Right lobe of liver (tissue), 6 donors: ENCODE measurements around the gene METTL23. TPM values are rescaled to one million over a fixed set of nuclear protein-coding genes. Genes with fewer than 3 reads are reported as not detected.

Source experiments
- ATAC-seq, 4 donors: fragments of 200-7000 bp; cut with Tn5 transposase; one replicate each; pipeline ENCODE4 v1.9.1; 2020; ENCODE audit warnings: mild to moderate bottlenecking in 4 of 4, moderate library complexity in 4 of 4
- DNase-seq, 3 donors: peaks; one replicate each; pipeline ENCODE4 v3.0.0-alpha.2; 2020
- H3K27ac ChIP-seq, 3 donors: fragments of 200-600 bp; one replicate each; pipeline ENCODE4 v1.8.0; 2022
- H3K27me3 ChIP-seq, 2 donors: fragments of 200-600 bp; one replicate each; pipeline ENCODE4 v1.8.0; 2022
- H3K36me3 ChIP-seq, 4 donors: fragments of 200-600 bp; sonication (generic) in 1 of 4; one replicate each; pipeline versions ENCODE4 v1.5.1 to v1.8.0; 2017 to 2022; ENCODE audit warnings: control low read depth in 1 of 4
- H3K4me1 ChIP-seq, 4 donors: fragments of 200-600 bp; sonication (generic) in 1 of 4; one replicate each; pipeline versions ENCODE4 v1.5.1 to v1.8.0; 2017 to 2022; ENCODE audit warnings: control low read depth in 1 of 4
- H3K4me3 ChIP-seq, 3 donors: fragments of 200-600 bp; one replicate each; pipeline ENCODE4 v1.8.0; 2022
- H3K9me3 ChIP-seq, 4 donors: fragments of 200-600 bp; sonication (generic) in 1 of 4; one replicate each; pipeline versions ENCODE4 v1.5.1 to v1.8.0; 2017 to 2022; ENCODE audit warnings: control low read depth in 1 of 4
- POLR2A ChIP-seq: fragments of 450-650 bp; IDR thresholded peaks from one replicate; pipeline ENCODE4 v1.6.1; 2017; ENCODE audit warnings: antibody characterized with exemption, mild to moderate bottlenecking
- WGBS: methylation state at CpG from one replicate; pipeline ENCODE4 v1.1.6; 2018; ENCODE audit warnings: low coverage, low lambda C conversion rate; ENCODE audit not compliant: insufficient coverage; ENCODE audit errors: missing lambda C conversion rate; 5-methylcytosine and 5-hydroxymethylcytosine counted together
- intact Hi-C, 2 donors: fragments of 100-400 bp; cut with DNase I; formaldehyde crosslinking; loops; one replicate each; pipeline versions ENCODE4 v1.11.2 to v1.14.1; 2022
- total RNA-seq, 6 experiments: library from RNA; depleted of rRNA in 2 of 6; stranded (reverse); fragments of >200 nt in 2 of 6; fragmentation: NEBNext Ultra II Directional in 3 of 6; extraction: Animal tissue kit (Norgen Biotek cat#: 25700) in 3 of 6; gene quantifications; one replicate each; pipeline versions ENCODE4 v1.1.0 to v1.2.4, GENCODE V29; 2016 to 2023
- TF ChIP-seq, protein P1 (sequence below), 4 donors: fragments of 200-600 bp in 3 of 4; fragments of 450-650 bp in 1 of 4; IDR thresholded peaks; one replicate each; pipeline versions ENCODE4 v1.5.1 to v1.8.0; 2016 to 2022; ENCODE audit warnings: antibody characterized with exemption in 4 of 4, mild to moderate bottlenecking in 2 of 4
- donor health status: DM: no; HTN: yes; CAD: no.
- donor health status: DM: no; HTN: no; CAD: no.
- donor health status: DM: no; HTN: no; CAD: no.
- donor health status: DM: no; HTN: yes; CAD: no.
- donor health status: DM: no; HTN: yes; CAD: no.

Gene METTL23
- total RNA-seq, 6 experiments from 2014 or later, result 16.0 to 25.0 (median 18.7) TPM

DNA sequence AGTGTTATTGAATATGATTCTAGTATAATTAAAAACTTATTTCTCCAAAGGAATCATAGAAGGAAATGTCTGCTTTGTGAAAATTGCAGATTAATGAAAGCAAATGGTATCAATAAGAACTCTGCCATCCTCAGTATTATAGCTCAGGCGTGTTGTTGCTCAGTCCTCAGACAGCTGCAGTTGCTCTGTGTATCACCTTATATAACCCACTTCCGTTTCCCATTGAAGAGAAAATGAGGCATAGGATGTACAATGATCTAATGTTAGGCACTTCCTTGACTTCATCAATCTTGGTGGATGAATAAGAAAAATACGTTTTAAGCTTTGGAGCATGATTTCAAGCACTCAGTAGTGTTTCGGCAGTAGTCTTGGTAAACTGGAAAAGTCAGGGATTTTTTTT, 25.4 kb downstream of the METTL23 start:
- H3K4me3 ChIP-seq, result no peak overlapping the region
- H3K9me3 ChIP-seq, result no peaks in the 10 kb centered on the region
- no peak overlapping the region for H3K27ac ChIP-seq
- peaks cover 0 to 8% (median 2%) of the 10 kb centered on the region in 4 donors for H3K36me3 ChIP-seq
- WGBS, result 79% methylated on average over 4 of the region's 4 CpGs
- intact Hi-C loops, result no loop called here
- TF ChIP-seq, protein P1, sequence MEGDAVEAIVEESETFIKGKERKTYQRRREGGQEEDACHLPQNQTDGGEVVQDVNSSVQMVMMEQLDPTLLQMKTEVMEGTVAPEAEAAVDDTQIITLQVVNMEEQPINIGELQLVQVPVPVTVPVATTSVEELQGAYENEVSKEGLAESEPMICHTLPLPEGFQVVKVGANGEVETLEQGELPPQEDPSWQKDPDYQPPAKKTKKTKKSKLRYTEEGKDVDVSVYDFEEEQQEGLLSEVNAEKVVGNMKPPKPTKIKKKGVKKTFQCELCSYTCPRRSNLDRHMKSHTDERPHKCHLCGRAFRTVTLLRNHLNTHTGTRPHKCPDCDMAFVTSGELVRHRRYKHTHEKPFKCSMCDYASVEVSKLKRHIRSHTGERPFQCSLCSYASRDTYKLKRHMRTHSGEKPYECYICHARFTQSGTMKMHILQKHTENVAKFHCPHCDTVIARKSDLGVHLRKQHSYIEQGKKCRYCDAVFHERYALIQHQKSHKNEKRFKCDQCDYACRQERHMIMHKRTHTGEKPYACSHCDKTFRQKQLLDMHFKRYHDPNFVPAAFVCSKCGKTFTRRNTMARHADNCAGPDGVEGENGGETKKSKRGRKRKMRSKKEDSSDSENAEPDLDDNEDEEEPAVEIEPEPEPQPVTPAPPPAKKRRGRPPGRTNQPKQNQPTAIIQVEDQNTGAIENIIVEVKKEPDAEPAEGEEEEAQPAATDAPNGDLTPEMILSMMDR (IDR thresholded peaks at IDR 0.05), result no peak
- no peak for TF ChIP-seq POLR2A
- ATAC-seq (peak in 1 of 4 donors; percentile 41), DNase-seq (no peak)
- no peaks in the 10 kb centered on the region for H3K4me1 ChIP-seq
- H3K27me3 ChIP-seq, result no peaks in the 10 kb centered on the region

DNA sequence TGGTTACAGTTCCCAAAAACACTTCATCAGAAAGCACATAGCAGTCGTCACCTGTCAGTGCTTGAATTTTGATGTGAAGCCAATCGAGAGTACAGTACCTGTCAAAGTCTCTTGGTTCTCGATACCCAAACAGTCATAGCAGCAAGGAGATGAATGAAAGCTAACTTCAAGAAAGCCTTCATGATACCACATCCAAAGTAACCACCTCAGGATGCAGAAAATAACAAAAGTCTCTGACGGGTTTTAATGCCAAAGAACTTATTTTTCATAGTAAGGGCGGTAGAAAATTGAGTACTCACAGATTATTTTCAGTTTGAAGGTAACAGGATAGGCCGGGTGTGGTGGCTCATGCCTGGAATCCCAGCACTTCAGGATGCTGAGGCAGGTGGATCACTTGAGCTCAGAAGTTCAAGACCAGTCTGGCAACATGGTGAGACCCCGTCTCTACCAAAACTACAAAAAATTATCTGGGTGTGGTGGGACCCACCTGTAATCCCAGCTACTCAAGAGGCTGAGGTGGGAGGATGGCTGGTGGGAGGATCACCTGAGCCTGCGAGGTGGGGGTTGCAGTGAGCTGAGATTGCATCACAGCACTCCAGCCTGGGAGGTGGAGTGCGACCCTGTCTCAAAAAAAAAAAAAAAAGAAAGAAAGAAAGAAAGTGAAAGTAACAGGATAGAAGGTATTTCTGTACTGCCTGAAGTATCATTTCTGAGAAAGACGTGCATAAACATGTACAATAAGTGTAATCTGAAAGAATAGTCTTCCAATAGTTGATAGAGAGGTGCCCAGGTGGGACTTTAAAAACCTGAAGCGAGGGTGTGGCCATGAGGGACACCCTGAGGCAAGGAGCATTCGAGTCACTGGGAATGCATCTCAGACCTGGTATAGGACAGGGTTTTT, 26.7 kb downstream of the METTL23 start:
- no peaks in the 10 kb centered on the region for H3K9me3 ChIP-seq
- intact Hi-C loops, result no loop called here
- 80% methylated on average over 11 of the region's 12 CpGs for WGBS
- no peak for TF ChIP-seq POLR2A
- TF ChIP-seq, protein P1 (IDR thresholded peaks at IDR 0.05), result no peak
- DNase-seq, result no peak
- H3K4me1 ChIP-seq, result no peaks in the 10 kb centered on the region
- no peaks in the 10 kb centered on the region for H3K27me3 ChIP-seq
- no peak overlapping the region for H3K27ac ChIP-seq
- peaks cover 0 to 8% (median 4%) of the 10 kb centered on the region in 4 donors for H3K36me3 ChIP-seq
- H3K4me3 ChIP-seq, result no peak overlapping the region
- no peak for ATAC-seq

DNA sequence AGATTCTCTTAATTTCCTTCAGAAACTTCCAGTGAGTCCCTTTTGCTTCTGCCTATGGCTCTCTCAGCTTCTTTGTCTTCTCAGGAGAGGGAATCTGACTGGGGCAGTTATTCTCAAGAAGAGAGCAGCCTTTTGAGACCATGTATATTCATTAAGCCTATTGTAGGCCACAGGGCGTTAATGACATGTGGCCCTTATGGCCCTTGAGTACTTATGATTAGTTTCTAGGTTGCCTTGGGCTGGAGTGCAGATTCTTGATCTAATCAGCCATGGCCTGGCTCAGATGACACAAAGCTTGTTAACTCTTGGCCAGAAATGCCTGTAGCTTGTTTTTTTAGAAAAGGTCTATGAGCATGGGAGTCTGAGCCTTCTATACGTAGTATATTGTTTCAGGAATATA, 28.6 kb downstream of the METTL23 start:
- H3K36me3 ChIP-seq, result peaks cover 0 to 11% (median 5%) of the 10 kb centered on the region in 4 donors
- ATAC-seq, result no peak
- no peak for DNase-seq
- 93% methylated on average over 2 of the region's 2 CpGs for WGBS
- no peaks in the 10 kb centered on the region for H3K27me3 ChIP-seq
- H3K4me1 ChIP-seq, result no peaks in the 10 kb centered on the region
- H3K4me3 ChIP-seq, result no peak overlapping the region
- TF ChIP-seq, protein P1 (IDR thresholded peaks at IDR 0.05), result no peak
- TF ChIP-seq POLR2A, result no peak
- intact Hi-C loops, result no loop called here
- no peak overlapping the region for H3K27ac ChIP-seq
- H3K9me3 ChIP-seq, result no peaks in the 10 kb centered on the region

DNA sequence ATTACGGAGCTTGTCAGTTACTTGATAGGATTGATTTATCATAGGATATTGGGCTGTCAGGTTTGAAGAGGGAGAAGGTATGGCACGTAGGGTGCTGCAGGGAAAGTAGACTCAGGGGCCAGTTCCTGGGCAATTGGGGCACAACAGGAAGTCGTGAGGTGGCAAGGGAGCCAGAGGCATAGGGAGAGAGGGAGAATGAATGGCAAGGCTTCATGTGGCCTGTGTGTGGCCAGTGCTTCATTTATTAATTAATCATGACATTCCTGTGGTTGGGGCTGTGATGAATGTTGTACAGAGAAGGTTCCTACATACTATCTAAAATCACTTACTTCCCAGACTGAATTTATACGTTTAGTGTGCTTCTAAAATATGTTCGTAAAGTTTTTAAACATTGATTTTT, 30.6 kb downstream of the METTL23 start:
- intact Hi-C loops, result no loop called here
- H3K36me3 ChIP-seq, result peaks cover 0 to 11% (median 5%) of the 10 kb centered on the region in 4 donors
- no peaks in the 10 kb centered on the region for H3K9me3 ChIP-seq
- WGBS, result 94% methylated on average over 5 of the region's 5 CpGs
- no peak overlapping the region for H3K27ac ChIP-seq
- no peak overlapping the region for H3K4me3 ChIP-seq
- no peak for TF ChIP-seq POLR2A
- TF ChIP-seq, protein P1 (IDR thresholded peaks at IDR 0.05), result no peak
- H3K4me1 ChIP-seq, result no peaks in the 10 kb centered on the region
- no peak for DNase-seq
- no peaks in the 10 kb centered on the region for H3K27me3 ChIP-seq
- no peak for ATAC-seq
